ENCODE measurements around the gene CCDC71.

The CCDC71 gene

DNA sequence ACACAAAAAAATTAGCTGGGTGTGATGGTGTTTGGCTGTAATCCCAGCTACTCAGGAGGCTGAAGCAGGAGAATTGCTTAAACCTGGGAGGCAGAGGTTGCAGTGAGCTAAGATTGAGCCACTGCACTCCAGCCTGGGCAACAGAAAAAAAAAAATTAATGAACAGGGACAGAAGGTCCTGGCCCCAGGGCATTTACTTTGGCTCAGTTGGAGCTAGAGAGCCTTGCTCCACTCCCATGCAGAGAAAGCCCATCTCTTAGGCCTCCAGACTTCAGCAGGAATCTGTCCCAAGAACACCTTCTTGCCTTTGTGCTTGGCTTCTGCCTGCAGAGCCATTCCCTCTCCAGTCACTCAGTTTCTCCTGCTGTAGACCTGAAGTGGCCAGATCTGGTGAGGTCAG lies 14.0 kb upstream of the CCDC71 start:
- no peaks in the 10 kb centered on the region for H3K27me3 ChIP-seq (replicated peaks; ENCODE audit: control insufficient read depth, insufficient read depth, low read length)
- H3K4me3 ChIP-seq (ENCODE audit: low read length): no peak overlapping the region
- H3K9me3 ChIP-seq (ENCODE audit: control insufficient read depth, low read length): no peaks in the 10 kb centered on the region
- no peak for DNase-seq (ENCODE audit: low read depth)
- H3K9ac ChIP-seq (ENCODE audit: low read length): no peak overlapping the region
- peaks cover 18% of the 10 kb centered on the region for H3K36me3 ChIP-seq (ENCODE audit: control insufficient read depth, insufficient read depth, low read length, severe bottlenecking)
- H3K4me1 ChIP-seq (ENCODE audit: control insufficient read depth, insufficient read depth, low read length): peaks cover 3% of the 10 kb centered on the region

DNA sequence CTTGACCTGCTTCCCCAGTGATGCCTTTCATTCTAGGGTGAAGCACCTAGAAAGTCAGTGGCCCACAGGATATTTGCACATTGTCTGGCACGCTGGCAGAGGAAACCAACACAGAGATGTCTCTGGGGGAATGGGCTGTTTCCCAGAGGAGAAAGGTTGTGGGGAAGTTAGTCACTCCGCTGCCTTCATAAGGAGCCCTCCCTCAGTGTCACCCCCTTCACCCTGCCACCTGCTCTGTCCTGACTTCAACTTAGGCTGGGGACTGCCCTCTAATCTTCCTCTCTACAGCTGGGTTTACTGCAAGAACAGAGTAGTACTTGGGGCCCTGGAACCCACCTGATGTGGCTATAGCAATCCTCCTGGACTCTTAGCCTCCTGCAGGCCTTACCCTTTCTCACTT lies 10.9 kb upstream of the CCDC71 start:
- H3K9ac ChIP-seq (ENCODE audit: low read length): no peak overlapping the region
- DNase-seq (ENCODE audit: low read depth): no peak
- H3K4me3 ChIP-seq (ENCODE audit: low read length): no peak overlapping the region
- H3K27me3 ChIP-seq (replicated peaks; ENCODE audit: control insufficient read depth, insufficient read depth, low read length): no peaks in the 10 kb centered on the region
- H3K36me3 ChIP-seq (ENCODE audit: control insufficient read depth, insufficient read depth, low read length, severe bottlenecking): peaks cover 33% of the 10 kb centered on the region
- peaks cover 25% of the 10 kb centered on the region for H3K4me1 ChIP-seq (ENCODE audit: control insufficient read depth, insufficient read depth, low read length)
- no peaks in the 10 kb centered on the region for H3K9me3 ChIP-seq (ENCODE audit: control insufficient read depth, low read length)

DNA sequence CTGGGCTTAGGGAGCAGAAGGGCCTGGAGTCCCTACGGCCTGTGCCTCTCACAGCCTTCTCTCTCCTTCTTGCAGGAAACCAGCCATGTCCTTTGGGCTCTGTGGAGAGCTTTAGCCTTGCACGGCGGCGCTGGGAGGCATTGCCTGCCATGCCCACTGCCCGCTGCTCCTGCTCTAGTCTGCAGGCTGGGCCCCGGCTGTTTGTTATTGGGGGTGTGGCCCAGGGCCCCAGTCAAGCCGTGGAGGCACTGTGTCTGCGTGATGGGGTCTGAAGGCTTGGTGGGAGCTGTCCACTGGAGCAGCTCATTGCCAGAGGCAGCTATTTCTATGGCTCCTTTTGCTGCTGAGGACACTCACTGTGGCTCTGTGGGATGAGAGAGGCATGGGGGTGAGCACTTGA lies 9.4 kb upstream of the CCDC71 start:
- H3K36me3 ChIP-seq (ENCODE audit: control insufficient read depth, insufficient read depth, low read length, severe bottlenecking): peaks cover 33% of the 10 kb centered on the region
- H3K27me3 ChIP-seq (replicated peaks; ENCODE audit: control insufficient read depth, insufficient read depth, low read length): no peaks in the 10 kb centered on the region
- peaks cover 30% of the 10 kb centered on the region for H3K4me1 ChIP-seq (ENCODE audit: control insufficient read depth, insufficient read depth, low read length)
- H3K4me3 ChIP-seq (ENCODE audit: low read length): no peak overlapping the region
- no peak for DNase-seq (ENCODE audit: low read depth)
- no peak overlapping the region for H3K9ac ChIP-seq (ENCODE audit: low read length)
- no peaks in the 10 kb centered on the region for H3K9me3 ChIP-seq (ENCODE audit: control insufficient read depth, low read length)

DNA sequence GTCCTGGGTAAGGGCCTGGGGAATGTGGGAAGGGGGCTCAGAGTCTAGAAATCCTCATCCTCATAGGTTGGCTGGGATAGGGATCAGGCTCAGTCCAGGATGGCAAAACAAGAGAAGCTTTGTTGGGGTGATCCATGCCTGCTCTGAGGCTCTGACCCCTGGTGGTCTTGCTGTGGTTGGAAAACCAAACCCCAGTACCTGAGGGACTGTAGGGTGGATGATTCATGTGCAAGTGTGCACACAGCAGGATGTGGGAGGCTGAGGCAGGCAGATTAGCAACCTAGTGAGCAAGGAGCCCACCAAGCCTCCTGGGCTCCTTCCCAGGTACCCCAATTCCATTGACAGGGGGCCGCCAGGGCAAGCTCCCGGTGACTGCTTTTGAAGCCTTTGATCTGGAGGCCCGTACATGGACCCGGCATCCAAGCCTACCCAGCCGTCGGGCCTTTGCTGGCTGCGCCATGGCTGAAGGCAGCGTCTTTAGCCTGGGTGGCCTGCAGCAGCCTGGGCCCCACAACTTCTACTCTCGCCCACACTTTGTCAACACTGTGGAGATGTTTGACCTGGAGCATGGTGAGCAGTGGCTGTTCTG lies 8.4 kb upstream of the CCDC71 start:
- no peaks in the 10 kb centered on the region for H3K27me3 ChIP-seq (replicated peaks; ENCODE audit: control insufficient read depth, insufficient read depth, low read length)
- DNase-seq (ENCODE audit: low read depth): no peak
- H3K4me3 ChIP-seq (ENCODE audit: low read length): no peak overlapping the region
- peaks cover 30% of the 10 kb centered on the region for H3K4me1 ChIP-seq (ENCODE audit: control insufficient read depth, insufficient read depth, low read length)
- no peaks in the 10 kb centered on the region for H3K9me3 ChIP-seq (ENCODE audit: control insufficient read depth, low read length)
- H3K9ac ChIP-seq (ENCODE audit: low read length): peak overlapping the region; percentile 95
- H3K36me3 ChIP-seq (ENCODE audit: control insufficient read depth, insufficient read depth, low read length, severe bottlenecking): peaks cover 33% of the 10 kb centered on the region

DNA sequence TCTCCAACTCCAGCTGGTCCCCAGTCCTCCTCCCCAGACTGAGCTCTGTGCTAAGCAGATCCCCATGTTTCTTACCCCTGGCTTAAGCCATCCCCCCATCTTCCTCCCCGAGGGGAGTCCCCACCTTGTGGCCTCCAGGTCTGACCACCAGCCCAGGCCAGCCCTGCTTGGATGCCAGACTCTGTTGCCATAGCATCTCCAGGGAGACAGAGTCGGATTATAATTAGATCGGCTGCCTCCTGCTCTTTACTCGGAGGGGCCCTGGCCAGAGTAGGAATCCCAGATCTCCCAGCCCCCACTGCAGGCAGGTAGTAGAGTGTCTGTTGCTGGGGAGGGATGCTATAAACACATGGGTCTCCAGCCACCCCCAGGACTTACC lies 7.7 kb upstream of the CCDC71 start:
- peak overlapping the region; percentile 92 for H3K4me3 ChIP-seq (ENCODE audit: low read length)
- peak overlapping the region; percentile 95 for H3K9ac ChIP-seq (ENCODE audit: low read length)
- no peaks in the 10 kb centered on the region for H3K27me3 ChIP-seq (replicated peaks; ENCODE audit: control insufficient read depth, insufficient read depth, low read length)
- H3K36me3 ChIP-seq (ENCODE audit: control insufficient read depth, insufficient read depth, low read length, severe bottlenecking): peaks cover 33% of the 10 kb centered on the region
- H3K4me1 ChIP-seq (ENCODE audit: control insufficient read depth, insufficient read depth, low read length): peaks cover 30% of the 10 kb centered on the region
- no peak for DNase-seq (ENCODE audit: low read depth)
- no peaks in the 10 kb centered on the region for H3K9me3 ChIP-seq (ENCODE audit: control insufficient read depth, low read length)

DNA sequence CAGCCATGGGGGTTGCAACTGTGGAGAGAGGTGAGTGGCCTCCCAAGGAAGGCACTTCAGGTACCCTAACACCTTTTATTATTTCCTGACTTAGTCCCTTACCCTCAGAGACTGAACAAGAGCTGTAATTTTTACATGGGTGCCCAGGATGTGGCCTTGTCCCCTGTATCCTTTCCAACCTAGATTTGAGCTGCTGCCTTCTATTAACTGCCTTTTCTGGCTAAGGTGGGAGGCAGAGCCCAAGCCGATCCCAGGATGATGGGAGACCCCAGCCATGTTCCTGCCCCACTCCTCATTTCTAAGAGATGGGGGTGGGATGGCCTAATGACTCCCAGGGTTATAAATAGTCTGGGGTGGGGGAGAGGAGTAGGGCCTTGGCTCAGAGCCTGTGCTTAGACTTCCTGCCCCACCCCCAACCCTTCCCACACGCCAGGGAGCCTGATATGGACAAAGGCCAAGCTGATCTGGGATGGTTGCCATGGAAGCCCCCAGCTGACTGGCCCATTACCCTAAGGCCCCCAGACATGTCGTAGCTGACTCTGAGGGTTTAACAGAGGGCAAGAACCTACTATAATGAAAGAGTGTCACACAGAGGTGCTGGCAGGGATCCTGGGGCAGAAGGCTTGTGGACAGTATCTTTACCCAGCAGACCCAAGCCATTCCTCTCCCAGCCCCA lies 7.1 kb upstream of the CCDC71 start:
- no peak for DNase-seq (ENCODE audit: low read depth)
- peak overlapping the region; percentile 95 for H3K9ac ChIP-seq (ENCODE audit: low read length)
- H3K4me1 ChIP-seq (ENCODE audit: control insufficient read depth, insufficient read depth, low read length): peaks cover 30% of the 10 kb centered on the region
- H3K9me3 ChIP-seq (ENCODE audit: control insufficient read depth, low read length): no peaks in the 10 kb centered on the region
- peaks cover 33% of the 10 kb centered on the region for H3K36me3 ChIP-seq (ENCODE audit: control insufficient read depth, insufficient read depth, low read length, severe bottlenecking)
- no peaks in the 10 kb centered on the region for H3K27me3 ChIP-seq (replicated peaks; ENCODE audit: control insufficient read depth, insufficient read depth, low read length)
- peak overlapping the region; percentile 92 for H3K4me3 ChIP-seq (ENCODE audit: low read length)

DNA sequence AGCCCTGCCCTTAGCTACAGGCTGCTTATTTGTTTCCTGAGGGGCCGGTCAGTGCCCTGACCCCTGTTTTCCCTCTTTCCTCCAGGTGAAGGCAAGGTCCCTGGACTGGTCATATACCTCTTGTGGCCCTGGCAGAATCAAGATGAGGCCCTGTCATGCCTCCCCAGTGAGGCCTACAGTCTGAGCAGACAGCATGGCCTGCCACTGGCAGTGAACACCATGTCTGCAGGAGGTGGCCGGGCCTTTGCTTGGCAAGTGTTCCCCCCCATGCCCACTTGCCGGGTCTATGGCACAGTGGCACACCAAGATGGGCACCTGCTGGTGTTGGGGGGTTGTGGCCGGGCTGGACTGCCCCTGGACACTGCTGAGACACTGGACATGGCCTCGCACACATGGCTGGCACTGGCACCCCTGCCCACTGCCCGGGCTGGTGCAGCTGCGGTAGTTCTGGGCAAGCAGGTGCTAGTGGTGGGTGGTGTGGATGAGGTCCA lies 6.5 kb upstream of the CCDC71 start:
- Histone ChIP-seq H3K9me3 (ENCODE audit: control insufficient read depth, low read length) (no peaks in the 10 kb centered on the region), H3K27me3 (replicated peaks; ENCODE audit: control insufficient read depth, insufficient read depth, low read length) (no peaks in the 10 kb centered on the region), H3K4me3 (ENCODE audit: low read length) (peak overlapping the region; percentile 92), H3K9ac (ENCODE audit: low read length) (peak overlapping the region; percentile 95), H3K4me1 (ENCODE audit: control insufficient read depth, insufficient read depth, low read length) (peaks cover 30% of the 10 kb centered on the region), H3K36me3 (ENCODE audit: control insufficient read depth, insufficient read depth, low read length, severe bottlenecking) (peaks cover 33% of the 10 kb centered on the region)
- no peak for DNase-seq (ENCODE audit: low read depth)

DNA sequence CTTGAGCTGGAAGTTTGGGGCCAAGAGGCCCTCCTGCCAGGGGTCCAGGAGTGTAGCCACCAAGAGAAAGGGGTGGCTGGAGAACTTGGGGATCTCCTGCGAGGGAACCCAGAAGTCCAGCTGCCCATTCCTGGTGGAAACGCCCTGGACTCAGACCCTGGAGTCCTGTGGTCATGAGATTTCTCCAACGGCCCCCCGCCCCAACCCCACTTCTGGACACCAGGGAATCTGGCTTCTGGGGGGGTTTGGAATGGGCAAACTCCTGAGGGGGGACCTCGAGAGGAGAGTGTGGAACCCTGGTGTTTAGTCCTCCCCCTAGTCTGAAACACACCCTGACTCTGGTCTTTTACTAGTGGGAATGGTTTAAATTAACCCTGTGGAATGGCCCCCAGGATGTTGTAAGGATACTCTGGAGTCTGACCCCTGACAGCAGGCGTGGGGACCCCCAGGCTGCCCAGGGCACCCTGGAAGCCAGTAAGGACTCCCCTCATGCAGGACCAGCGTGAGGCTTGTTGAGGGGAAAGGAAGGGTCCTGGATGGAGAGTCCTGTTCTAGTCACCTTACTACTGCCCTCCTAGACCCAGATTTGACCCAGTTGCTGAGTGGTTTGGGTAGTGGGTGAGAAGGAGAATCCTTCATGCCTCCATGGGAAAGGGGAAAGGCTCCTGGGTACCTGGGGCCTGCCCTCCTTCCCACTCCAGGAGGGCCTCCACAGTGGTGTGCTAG lies 5.8 kb upstream of the CCDC71 start:
- H3K4me3 ChIP-seq (ENCODE audit: low read length): peak overlapping the region; percentile 92
- peaks cover 33% of the 10 kb centered on the region for H3K36me3 ChIP-seq (ENCODE audit: control insufficient read depth, insufficient read depth, low read length, severe bottlenecking)
- H3K27me3 ChIP-seq (replicated peaks; ENCODE audit: control insufficient read depth, insufficient read depth, low read length): no peaks in the 10 kb centered on the region
- no peaks in the 10 kb centered on the region for H3K9me3 ChIP-seq (ENCODE audit: control insufficient read depth, low read length)
- peak overlapping the region; percentile 95 for H3K9ac ChIP-seq (ENCODE audit: low read length)
- H3K4me1 ChIP-seq (ENCODE audit: control insufficient read depth, insufficient read depth, low read length): peaks cover 30% of the 10 kb centered on the region
- DNase-seq (ENCODE audit: low read depth): no peak

DNA sequence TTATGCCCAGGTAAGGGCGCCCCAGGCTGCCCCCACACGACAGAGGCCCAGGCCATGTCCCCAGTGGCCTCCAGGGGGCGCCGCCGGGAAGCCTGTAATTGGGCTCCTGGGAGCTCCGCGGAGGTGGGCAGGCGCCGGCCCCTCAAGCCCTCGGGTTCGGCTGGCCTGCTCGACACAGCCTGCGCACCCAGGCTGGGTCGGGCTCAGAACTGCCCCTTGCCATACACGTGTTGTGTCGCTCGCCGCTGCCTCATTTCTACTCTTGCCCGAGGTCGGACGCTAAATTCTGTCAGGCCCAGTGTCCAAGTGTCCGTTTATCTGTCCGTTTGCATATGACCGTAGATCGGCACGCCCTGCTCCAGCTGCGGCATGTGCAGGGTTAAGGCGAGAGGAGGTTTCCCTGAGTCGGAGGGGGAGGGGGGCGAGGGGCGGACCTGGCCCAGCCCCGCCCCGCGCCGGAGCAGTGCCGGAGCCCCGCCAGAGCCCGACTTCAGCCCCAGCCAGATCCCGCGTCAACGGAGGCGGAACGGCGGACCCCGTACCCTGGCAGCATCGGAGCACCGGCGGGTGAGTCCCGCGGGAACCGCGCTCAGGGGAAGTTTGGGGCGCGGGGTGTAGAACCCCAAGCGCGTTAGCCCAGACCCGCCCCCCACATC lies 5.1 kb upstream of the CCDC71 start, which contains the start of gene KLHDC8B:
Gene KLHDC8B, plus strand, starts transcription at position 480 of the 656 bp plus-strand sequence. CDS start 1,172 bp downstream, outside the sequence.
- DNase-seq (ENCODE audit: low read depth): peak; percentile 92
- Histone ChIP-seq H3K27me3 (replicated peaks; ENCODE audit: control insufficient read depth, insufficient read depth, low read length) (no peaks in the 10 kb centered on the region), H3K36me3 (ENCODE audit: control insufficient read depth, insufficient read depth, low read length, severe bottlenecking) (peaks cover 26% of the 10 kb centered on the region), H3K9me3 (ENCODE audit: control insufficient read depth, low read length) (no peaks in the 10 kb centered on the region), H3K4me1 (ENCODE audit: control insufficient read depth, insufficient read depth, low read length) (peaks cover 35% of the 10 kb centered on the region), H3K4me3 (ENCODE audit: low read length) (peak within 1 kb of the TSS; percentile 92), H3K9ac (ENCODE audit: low read length) (peak within 1 kb of the TSS; percentile 95)

DNA sequence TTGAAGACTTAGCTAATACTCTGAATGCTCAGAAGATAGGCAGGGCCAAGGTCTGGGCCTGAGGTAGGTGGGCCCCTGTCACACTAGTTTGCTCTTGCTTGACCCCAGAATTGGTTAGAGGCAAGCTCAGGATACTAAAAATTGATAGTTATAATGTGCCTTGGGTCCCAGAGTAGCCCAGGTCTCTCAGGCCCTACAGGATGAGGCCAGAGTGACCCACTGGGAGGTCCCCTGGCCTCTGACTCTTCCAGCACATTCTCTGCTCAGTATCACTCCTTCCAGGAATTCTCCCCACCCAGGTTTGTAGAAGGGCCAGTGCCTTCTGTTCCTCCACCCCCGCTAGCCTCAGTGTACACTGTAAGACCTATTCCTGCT lies 4.6 kb upstream of the CCDC71 start:
- peak overlapping the region; percentile 95 for H3K9ac ChIP-seq (ENCODE audit: low read length)
- peak overlapping the region; percentile 92 for H3K4me3 ChIP-seq (ENCODE audit: low read length)
- no peaks in the 10 kb centered on the region for H3K9me3 ChIP-seq (ENCODE audit: control insufficient read depth, low read length)
- H3K36me3 ChIP-seq (ENCODE audit: control insufficient read depth, insufficient read depth, low read length, severe bottlenecking): peaks cover 21% of the 10 kb centered on the region
- no peak for DNase-seq (ENCODE audit: low read depth)
- no peaks in the 10 kb centered on the region for H3K27me3 ChIP-seq (replicated peaks; ENCODE audit: control insufficient read depth, insufficient read depth, low read length)
- H3K4me1 ChIP-seq (ENCODE audit: control insufficient read depth, insufficient read depth, low read length): peaks cover 35% of the 10 kb centered on the region

Measured in adipocyte (in vitro differentiated cells).